Measurements from ENCODE around the gene TCHP.
"Not testable (repeated sequence)": the region's sequence is repeated elsewhere in the genome, so short reads cannot be mapped to it uniquely, and the experiment has no call there.

Gene TCHP

DNA sequence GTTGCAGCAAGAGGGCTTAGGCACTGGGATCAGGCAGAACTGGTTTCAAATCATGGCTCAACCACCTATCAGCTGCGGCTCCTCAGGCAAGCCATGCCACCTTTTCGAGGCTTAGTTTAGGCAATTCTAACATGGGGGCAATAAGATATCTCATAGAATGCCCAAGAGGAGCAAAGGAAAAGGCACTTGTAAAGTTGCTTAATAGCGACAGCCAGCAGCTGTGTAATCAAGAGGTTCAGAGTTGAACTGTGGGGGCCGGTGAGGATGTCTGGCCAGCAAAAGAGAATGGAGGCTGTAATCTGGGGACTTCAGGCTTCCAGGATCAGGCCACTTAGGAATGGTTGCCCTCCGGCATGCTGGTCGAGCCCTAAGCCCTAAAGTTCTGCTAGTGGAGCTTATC, 3.0 kb upstream of the TCHP start:
- no peak for DNase-seq (ENCODE audit: extremely low read depth, low read depth)
- TF ChIP-seq, protein P1, sequence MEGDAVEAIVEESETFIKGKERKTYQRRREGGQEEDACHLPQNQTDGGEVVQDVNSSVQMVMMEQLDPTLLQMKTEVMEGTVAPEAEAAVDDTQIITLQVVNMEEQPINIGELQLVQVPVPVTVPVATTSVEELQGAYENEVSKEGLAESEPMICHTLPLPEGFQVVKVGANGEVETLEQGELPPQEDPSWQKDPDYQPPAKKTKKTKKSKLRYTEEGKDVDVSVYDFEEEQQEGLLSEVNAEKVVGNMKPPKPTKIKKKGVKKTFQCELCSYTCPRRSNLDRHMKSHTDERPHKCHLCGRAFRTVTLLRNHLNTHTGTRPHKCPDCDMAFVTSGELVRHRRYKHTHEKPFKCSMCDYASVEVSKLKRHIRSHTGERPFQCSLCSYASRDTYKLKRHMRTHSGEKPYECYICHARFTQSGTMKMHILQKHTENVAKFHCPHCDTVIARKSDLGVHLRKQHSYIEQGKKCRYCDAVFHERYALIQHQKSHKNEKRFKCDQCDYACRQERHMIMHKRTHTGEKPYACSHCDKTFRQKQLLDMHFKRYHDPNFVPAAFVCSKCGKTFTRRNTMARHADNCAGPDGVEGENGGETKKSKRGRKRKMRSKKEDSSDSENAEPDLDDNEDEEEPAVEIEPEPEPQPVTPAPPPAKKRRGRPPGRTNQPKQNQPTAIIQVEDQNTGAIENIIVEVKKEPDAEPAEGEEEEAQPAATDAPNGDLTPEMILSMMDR (IDR thresholded peaks at IDR 0.05; ENCODE audit: low read depth, low read length), result no peak

DNA sequence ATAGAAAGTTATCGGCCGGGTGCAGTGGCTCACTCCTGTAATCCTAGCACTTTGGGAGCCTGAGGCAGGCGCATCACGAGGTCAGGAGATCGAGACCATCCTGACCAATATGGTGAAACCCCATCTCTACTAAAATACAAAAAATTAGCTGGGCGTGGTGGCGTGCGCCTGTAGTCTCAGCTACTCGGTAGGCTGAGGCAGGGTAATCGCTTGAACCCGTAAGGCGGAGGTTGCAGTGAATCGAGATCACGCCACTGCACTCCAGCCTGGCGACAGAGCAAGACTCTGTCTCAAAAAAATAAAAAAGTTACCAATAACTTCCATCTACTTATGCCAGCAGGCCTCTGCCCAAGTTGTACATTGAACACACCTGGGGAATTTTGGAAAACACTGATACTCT, 729 bp upstream of the TCHP start:
- not testable (repeated sequence) for DNase-seq (ENCODE audit: extremely low read depth, low read depth)

DNA sequence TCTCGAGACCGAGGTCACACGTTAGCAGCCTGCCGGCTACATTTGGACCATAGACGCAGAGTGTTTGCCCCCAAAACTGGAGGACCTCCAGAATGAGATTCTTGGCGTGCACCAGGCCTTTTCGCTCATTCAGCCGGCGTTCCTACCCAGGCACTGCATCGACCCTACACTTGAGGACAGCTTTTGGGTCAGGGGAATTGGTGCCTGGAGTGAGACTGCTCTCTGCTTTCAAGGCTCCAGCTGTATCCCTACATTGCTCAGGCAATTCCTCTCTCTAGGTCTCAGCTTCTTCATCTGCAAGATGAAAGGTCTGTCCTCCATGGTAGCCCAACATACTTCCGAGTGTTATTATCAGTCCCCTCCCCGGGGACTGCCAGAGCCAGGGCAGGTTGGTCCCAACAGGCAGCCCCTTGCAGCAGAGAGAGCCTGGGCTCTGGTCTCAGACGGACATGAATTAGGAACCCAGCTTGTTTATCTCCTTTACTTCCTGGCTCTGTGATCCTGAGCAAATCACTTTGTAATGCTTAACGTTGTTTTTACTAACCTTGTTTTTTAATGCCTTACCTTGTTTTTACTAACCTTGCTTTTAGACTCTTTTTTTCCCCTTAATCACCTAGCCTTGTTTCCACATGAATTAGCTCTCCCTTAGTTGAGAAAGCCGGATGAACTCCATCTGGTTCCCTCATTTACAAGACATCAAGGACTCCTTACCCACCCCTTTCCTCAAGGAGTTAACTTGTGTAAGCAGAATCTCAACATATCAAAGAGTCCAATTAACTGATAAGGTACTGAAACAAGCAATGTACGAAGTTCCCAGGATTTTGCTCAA, 892 bp downstream of the TCHP start:
- TF ChIP-seq, protein P1 (IDR thresholded peaks at IDR 0.05; ENCODE audit: low read depth, low read length), result no peak
- DNase-seq (ENCODE audit: extremely low read depth, low read depth), result no peak

DNA sequence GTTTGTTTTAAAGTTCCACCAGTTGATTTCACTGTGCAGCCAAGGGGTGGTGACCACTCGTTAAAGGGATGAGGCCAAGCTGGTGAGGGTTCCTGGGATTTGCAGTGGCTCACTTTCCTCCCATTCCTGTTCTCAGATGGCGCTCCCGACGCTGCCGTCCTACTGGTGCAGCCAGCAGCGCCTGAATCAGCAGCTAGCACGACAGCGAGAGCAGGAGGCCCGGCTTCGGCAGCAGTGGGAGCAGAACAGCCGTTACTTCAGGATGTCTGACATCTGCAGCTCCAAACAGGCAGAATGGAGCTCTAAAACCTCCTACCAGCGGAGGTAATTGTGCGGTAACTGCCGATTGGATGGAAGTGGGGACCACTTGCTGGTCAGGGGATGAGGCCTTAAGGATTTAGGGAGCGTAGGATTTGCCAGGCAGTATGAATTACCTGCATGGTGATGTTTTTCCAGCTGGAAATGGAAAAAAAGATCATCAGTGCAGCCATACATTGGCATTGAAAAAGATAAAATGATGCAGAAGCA, 2.9 kb downstream of the TCHP start:
- no peak for DNase-seq (ENCODE audit: extremely low read depth, low read depth)
- TF ChIP-seq, protein P1 (IDR thresholded peaks at IDR 0.05; ENCODE audit: low read depth, low read length), result no peak

DNA sequence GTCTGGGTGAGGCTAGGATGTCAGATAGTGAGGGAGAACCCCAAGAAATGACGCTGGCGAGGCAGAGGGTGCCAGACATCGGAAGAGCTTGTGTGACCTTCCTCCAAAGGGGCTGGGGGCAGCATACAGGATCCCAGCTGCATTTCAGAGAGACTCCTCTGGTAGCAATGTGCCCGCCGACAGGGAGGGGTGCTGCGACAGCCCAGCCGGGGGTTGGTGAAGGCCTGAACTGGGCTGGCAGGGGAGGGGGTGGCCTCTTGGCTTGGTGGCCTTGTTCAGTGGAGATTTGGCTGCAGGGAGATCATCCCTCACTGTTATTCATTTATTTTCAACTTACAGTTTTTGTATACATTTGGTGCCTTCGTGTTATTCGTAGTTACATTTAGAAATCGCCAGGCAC, 5.2 kb downstream of the TCHP start:
- no peak for DNase-seq (ENCODE audit: extremely low read depth, low read depth)
- TF ChIP-seq, protein P1 (IDR thresholded peaks at IDR 0.05; ENCODE audit: low read depth, low read length), result no peak

DNA sequence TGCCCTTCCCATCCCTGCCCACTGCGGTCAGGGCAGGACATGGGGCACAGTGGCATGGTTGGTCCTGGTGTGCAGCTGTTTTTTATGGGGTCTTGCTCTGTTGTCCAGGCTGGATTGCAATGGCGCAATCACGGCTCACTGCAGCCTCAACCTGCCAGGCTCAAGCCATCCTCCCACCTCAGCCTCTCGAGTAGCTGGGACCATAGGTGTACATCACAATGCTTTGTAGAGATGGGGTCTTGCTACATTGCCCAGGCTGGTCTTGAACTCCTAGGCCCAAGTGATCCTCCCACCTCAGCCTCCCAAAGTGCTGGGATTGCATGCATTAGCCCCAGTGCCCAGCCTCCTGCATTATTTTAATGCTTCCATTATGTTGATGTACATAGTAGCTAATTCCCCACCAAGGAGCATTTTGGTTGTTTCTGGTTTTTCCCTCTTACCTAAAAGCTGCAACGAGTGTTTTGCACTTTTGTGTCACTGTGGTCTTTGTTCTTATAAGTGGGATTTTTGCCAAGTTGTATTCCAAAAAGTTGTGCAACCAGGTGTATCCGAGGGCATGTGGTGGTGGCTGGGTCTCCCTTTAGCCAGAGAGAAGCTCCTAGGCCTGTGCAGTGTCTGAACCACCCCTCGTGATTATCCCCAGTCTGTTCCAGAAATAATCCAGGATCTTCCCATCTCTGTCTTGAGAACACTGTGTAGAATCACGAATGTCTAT, 10.3 kb downstream of the TCHP start:
- DNase-seq (ENCODE audit: extremely low read depth, low read depth), result no peak
- TF ChIP-seq, protein P1 (IDR thresholded peaks at IDR 0.05; ENCODE audit: low read depth, low read length), result no peak

DNA sequence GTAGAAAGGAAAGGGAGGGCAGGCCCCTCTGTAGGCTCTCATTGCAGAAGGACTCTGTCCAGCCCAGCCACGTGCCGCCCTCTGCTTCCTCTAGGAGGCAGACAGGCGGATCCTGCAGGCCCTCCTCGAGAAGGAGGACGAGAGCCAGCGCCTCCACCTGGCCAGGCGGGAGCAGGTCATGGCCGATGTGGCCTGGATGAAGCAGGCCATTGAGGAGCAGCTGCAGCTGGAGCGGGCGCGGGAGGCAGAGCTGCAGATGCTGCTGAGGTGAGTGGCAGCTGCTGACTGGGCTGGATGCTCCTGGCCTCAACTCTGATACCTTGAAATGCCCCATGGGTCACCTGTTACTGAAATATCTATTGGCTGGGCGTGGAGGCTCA, 10.9 kb downstream of the TCHP start:
- no peak for DNase-seq (ENCODE audit: extremely low read depth, low read depth)
- TF ChIP-seq, protein P1 (IDR thresholded peaks at IDR 0.05; ENCODE audit: low read depth, low read length), result peak; percentile 25
